SKM-1 treated with dmso at 0.1 percent for 144 hours (cell line): ENCODE results near the gene HIPK2.

Source experiments
- DNase-seq: peaks from one replicate; lab custom pipeline; 2025; ENCODE audit not compliant: unreplicated experiment; lab: John Stamatoyannopoulos, UW

Gene HIPK2

DNA sequence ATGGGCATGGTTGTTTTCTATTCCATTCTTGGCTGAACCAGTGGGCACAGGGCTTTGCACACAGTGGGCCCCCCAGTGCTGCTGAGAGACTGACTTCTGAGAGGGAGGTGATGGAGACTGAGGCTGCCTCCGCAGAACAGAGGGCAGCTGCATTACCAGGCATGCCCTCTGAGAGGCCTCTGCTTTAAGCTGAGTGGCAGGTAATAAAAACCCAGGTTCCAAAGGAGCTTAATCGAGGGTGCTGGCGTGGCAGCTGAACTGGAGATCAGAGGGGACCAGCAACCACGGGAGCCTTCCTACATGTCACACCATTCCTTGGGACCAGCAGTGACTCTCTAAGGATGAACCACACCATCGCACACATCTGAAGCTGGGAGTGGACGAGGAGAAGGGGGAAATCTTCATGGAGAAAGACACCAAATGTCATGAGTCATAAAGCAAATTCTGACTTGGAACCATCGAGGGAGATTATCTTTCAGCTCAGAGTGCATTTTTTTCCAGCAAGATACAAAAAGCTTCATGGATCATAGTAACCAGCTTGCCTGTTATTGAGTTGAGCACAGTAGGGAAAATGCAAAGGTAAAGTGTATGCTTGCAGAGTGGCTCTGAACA is 24.6 kb downstream of the HIPK2 start:
- DNase-seq: no peak

DNA sequence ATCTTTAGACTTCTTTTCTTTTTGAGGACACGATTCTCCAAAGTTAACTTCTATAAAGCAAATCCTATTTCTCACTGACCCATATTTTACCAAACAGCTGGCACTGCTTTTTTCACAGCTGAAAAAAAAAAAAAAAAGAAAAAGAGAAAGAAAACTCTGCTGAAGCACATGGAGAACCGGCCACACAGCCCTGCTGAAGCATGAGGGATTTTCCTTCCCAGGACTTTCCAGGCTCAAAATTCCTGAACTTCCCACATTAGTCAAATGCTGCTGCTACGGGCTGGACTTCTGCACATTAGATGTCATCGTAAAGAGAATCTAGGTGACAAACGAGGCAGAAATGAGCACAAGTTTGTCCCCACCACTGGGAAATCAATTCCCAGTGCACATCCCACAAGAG is 25.2 kb downstream of the HIPK2 start:
- DNase-seq: no peak

DNA sequence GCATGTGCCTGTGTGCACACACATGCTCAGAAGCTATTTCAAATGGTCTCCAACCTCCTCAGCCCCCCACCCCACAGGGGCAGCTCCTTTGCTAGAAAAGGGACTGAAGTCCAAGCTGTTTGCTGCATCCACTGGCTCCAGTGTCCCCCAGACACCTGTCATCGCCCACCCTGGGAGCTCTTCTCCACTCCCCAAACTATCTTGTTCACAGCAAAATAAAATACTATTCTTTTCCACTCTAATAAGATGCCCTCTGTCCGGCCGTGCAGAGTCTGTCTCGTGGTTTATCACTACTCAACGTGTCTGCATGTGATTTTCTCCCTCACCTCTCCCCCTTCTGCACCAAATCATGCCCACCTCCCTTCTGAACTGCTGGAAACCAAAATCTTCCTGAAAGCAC is 25.6 kb downstream of the HIPK2 start:
- DNase-seq: no peak

DNA sequence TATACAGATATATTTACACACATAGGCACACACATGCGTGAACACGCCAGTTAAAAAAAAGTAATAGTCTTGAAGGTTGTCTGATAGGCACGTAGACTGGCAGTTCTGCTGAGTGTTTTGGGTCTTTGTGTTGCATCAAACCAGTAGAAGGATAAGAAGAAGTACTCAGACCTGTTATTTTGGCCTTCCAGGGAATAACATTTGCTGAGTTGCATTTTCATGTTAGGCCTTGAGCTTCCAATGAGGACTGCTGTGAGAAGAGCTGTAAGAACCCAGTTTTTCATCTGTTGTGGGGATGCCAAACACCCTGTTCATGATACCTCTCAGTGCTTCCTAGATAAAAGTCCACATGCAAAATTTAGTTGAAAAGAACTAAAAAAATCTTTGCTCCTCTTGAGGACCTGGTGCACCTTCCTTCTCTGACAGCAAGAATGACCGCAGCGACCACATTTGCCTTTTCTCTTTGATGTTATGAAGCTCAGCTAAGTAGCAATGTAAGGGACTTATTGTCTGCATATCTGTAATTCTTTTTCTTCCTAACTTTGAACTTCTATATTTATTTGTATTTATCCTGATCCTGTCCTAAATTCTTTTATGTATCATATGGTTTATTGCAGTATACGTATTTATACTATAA is 27.2 kb downstream of the HIPK2 start:
- no peak for DNase-seq

DNA sequence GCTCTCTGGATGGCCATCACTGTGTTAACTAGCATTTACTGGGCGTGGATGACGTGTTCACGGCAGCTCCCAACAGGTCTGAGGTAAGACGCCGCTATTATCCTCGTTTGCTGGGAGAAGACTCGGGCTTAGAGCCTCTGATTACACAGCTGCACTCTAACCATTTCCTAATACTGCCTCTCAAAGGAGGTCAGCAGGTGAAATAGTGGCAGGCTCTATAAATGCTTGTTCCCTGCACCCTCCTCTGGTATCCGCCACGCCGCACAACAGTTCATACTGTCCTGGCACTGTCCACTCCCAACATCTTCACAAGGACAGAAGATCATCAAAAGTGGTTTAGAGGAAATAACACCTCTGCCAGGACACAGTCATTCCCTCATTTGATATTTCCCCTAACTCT is 28.3 kb downstream of the HIPK2 start:
- DNase-seq: no peak

DNA sequence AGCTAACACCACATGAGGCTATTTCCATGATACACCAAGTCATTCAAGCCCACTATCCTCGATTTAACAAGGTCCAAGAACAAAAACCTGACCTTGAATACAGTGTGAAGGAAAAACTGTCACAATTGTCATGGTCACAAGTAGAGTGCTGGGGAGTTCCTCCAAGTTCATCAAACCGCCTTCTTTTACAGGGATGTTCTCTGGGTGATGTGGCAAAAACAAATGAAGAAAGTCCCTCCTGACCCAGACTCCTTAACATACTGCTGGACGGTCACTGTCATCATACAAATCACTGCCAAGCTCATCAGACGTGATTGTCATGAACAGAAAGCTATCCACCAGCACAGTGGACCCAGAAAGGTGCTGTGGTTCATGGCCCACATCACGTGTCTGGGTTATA is 28.9 kb downstream of the HIPK2 start:
- no peak for DNase-seq

DNA sequence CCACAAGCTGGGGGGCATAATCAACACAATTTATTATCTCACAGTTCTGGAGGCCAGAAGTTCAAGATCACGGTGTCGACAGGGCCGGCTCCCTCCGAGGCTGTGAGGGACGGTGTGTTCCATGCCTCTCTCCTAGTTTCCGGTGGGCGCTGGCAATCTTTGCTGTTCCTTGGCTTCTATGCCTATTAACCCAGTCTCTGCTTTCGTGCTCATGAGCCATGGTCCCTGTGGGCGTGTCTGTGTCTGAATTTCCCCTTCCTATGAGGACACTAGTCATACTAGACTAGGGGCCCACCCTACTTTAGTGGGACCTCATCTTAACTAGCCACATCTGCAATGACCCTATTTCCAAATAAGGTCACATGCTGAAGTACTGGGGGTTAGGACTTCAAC is 29.4 kb downstream of the HIPK2 start:
- no peak for DNase-seq

DNA sequence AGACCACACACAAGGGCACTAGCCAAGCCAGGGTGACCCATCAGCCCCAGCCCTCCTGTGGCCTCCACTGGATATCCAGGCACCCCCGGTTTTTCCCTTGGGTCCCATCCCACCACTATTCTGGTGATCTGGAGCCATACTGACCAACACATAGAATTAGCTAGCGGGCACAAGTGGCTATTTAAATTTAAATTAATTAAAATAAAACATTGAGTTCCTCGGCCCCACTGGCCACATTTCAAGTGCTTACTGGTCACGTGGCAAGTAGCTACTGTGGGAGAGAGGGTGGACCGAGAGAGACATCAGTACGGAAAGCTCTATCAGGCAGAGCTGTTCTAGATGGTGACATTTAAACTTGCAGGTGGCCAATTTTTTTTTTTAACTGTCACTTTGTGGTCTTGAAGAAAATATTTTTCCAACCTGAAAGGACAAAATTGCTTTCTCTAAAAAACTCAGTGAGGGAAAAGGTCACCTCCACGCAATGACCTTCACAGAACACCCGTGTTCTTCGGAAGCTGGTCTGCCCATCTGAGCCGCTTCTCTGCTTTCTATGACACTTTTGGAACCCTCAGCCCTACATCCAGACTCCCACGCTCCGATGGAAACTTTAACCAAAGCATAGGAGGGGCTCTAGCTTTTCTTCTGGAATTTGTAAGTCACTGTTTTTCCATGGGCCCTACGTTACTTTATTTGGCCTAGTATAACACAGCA is 30.0 kb downstream of the HIPK2 start:
- no peak for DNase-seq

DNA sequence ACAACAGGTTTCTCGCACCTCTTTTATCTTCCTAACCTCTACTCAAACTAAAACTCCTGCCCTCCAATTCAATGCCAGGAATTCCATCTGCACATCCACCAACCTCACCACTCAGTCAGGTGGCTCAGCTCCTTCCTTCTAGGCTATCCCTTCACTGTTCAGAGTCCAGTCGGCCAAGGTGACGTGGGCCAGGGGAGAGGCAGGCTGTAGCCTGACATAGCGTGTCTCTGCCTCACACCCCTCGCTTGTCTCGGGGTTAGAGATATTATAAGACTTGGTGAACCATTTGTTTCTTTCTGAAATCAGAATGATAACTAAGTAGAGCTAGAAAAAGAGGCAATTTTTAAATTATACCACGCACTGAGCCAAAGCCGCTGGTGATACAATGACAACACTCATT is 31.1 kb downstream of the HIPK2 start:
- DNase-seq: no peak

DNA sequence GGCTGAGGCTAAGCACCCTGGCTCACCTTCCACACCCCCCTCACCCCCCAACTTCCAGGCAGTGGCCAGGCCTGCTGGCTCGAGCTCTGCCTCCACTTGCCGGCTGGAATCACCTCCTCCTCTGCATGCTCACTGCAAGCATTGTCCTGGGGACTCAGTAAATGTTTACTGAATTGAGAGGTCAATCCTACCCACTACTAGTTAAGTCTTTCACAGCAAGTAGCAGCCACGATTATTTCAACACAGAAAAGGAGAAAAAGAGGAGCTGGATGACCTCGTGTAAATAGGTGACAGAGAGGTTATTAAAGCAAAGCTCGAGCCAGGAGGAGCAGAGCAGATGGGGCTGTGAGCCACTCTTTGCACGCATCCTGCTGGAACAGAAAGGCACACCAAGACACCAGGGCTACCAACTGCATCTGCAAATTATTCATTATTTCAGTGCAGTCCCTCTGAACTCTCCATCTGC is 32.1 kb downstream of the HIPK2 start:
- no peak for DNase-seq

DNA sequence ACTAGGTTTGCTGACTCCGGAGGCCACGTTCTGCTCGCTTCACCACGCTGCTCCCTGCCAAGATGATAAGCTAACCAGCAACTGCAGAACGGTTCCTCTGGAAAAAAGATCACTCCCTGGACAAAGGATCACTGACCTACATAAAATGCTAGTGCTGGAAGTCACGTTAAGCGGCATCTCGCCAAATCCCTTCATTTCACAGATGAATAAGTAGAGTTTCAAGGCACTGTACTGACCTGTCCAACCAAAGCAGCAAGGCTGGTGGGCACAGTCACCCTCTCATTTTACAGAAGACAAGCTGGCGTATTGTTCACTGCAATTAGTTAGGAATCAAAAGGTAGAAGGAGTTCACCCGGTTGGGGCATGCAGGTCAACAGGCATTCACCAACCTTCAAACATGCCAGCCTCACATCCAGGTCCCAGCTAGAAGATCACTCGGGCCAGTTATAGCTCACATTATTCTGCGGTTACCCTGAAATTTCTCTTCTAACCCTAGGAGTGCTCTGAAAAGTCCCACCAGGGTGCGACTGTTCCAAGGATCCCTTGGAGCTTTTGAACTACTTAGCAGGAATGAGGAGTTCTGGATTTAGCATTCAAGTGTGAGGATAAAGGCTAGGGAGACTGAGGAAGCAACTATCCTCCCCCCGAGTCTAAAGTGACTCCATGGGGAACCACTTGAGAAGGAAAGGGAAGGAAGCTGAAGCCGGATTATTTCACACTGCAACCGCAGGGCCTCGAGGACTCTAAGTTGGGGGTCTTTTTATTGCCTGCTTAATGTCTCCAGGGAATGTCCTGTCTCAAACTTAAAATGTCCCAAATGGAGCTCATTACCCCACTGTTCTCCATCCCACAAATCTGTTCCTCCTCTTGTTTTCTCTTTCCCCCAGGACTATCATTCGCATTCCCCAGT is 32.8 kb downstream of the HIPK2 start:
- DNase-seq: no peak

DNA sequence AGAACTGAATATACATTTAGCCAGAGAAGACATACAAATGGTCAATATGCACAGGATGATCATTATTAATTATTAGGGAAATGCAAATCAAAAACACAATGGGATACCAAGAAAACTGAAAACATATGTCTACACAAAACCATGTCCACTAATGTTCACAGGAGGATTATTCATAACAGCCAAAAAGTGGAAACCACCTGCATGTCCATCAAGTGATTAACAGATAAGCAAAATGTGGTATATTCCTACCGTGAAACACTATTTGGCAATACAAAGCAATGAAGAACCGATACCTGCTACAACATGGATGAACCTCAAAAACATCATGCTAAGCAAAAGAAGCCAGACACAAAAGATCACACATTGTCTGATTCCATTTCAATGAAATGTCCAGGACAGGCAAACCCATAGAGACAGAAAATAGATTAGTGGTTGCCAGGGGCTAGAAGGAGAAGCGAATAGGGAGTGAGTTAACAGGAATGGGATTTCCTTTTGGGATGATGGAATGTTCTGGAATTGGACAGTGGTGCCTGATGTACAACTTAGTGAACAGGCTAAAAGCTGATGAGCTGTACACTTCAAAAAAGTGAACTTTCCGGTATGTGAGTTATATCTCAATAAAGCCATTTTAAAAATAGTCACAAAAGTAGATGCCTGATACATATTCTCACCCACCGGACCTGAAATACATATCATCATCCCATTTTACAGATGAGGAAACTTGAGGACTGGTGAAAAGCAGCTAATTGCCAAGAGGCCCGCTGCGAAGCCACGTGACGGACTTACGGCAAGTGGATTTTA is 33.6 kb downstream of the HIPK2 start:
- no peak for DNase-seq

DNA sequence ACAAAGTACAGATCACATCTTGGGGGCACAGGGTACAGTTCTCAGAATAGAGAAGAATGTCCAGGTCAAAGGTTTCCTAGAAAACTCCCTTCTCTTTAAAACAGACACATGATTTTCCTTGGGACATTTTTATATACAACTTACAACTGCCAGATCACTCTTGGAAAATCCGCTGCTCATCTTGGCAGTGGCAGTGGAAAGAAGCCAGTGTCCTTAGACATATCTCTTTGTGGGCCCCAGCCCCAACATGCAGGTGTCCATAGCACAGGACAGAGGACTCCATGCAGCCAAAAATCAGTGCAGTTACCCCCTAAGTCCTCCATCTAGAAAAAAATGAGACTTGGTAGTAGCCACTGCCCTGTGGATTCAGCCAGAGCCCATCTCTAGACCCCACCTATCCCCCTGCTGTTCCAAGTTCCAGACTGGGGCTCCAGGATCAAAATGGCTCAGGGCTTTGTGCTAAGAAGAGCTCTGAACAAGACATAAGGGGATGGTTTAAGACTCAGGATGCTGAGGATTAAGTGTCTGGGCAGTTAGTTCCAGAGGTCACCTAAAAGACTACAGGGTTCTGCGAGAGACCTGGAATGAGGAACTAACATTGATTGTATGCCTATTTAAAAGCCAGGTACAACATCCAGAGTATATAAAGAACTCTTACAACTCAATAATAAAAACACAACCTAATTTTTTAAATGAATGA is 34.4 kb downstream of the HIPK2 start:
- no peak for DNase-seq

DNA sequence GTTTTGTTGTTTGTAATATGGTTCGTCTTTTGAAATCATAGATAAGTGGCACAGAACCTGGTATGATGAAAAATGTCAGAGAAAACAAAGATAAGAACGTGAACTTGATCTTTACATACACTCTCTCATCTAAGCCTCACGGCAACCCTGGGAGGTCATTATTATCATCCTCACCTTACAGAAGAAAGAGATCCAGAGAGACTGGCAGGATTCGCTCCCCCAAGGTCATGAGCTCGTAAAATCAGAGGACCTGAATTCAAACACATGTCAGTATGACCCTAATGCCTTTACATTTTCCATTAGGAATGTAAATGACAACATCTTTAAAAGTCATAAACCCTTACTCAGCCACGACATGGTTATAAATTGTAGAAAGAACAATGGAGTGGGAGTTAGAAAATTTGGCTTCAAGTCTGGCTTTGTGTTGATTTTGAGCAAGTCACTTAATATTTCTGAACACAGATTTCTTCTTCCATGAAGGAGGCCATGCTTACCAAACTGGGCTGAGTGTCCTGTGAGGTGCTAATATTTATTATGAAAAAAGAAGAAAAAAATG is 35.9 kb downstream of the HIPK2 start:
- DNase-seq: no peak

DNA sequence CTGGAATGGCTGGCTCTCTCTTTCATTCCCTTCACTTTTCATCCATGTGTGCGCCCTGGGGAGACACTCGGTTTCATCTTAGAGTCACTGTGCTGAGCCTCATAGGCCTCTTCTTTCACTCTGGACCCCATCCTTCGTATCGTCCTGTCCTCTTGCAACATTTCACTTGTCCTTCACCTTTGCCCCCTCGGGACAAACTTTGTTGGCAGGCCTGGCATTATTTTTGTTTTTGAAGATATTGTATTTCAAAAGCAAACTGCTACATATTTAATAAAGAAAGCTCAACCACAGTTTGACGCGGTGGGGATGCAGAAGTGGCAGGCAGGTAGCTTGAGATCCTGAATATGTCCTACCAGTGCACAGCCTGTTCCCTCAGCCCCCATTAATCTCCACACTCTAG is 36.6 kb downstream of the HIPK2 start:
- DNase-seq: no peak

DNA sequence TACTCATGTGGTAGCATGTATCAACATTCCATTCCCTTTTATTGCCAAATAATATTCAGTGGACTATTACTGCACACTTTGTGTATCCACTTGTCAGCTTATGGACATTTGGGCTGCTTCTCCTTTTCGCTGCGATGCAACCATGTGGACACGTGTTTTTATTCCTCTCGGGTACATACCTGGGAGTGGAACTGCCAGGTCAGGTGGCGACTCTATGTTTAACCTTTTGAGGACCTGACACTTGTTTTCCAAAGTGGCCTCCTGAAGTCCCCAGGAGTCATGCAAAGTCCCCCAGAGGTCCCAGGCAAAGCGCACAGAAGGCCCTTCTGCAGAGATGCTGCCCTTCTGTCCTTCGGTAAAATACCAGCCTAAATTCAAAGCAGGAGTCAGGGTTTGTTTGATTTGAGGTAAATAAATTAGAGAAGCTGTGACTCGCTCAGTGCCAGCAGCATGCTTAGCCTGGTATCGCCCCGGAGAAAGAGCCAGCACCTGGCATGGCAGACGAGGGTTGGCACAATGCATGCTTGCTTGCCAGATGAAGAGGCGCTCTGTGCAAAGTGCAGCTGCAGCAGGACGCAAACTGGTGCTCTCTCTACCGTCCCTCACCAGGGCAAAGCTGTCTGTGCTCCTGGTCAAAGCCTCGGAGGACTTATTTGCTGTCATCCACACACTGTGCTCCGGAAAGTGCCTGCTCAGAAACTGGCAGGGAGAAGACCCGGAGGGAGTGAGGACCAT is 37.8 kb downstream of the HIPK2 start:
- no peak for DNase-seq

DNA sequence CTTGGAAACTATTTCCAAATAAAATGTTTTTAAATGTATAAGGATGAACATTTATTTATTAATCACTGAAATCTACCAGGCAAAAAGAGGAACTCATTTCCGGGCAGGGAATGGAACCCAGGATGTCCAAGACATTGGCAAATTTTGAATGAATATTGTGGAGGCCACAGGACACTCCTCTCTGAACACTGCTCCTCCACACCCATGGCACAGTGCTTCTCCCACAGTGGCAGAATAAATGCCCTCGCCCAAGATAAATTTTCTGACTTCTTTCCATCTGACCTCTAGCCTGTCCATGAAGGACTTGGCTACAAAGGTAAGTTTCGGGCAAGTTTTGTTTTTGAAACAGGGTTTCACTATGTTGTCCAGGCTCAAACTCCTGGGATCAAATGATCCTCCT is 39.0 kb downstream of the HIPK2 start:
- no peak for DNase-seq

DNA sequence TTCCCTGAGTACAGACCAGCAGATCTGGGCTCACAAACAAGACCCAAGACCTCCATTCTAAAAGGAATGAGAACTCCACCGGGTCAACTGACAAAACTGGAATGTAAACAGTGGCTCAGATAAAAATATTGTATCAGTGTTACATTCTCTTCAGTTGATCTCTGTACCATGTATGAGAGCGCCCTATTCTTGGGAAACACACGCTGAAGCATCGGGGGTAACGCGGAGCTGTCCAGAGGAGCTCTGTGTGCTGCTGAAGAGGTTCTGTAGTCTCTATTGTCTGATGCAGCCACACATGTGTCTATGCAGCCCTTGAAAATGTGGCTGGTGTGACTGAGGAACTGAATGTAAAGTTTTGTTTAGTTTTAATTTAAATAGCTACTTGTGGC is 39.7 kb downstream of the HIPK2 start:
- DNase-seq: no peak
